ENCODE data around the gene RNF4.

GRCh38 chr4:2419814-2420213 is 49.1 kb upstream of the RNF4 start:
- no peak for TF ChIP-seq CTCF (IDR thresholded peaks at IDR 0.05)
- TF ChIP-seq POLR2A (IDR thresholded peaks at IDR 0.05) = no peak

Measured in Peyer's patch (tissue), 4 donors.